ENCODE results near the gene SFRP5.

GRCh38 chr10:97733256-97733655 lies 38.5 kb downstream of the SFRP5 start:
- TF ChIP-seq POLR2A (IDR thresholded peaks at IDR 0.05; ENCODE audit: low read depth, low read length) (no peak), USF2 (IDR thresholded peaks at IDR 0.05; ENCODE audit: low read depth, low read length) (no peak), MAZ (IDR thresholded peaks at IDR 0.05; ENCODE audit: borderline replicate concordance, low read depth, low read length) (no peak), MXI1 (IDR thresholded peaks at IDR 0.05; ENCODE audit: borderline replicate concordance, low read depth, low read length) (no peak), CHD1 (IDR thresholded peaks at IDR 0.05; ENCODE audit: low read depth, low read length) (no peak)
- TF ChIP-seq, protein P1, sequence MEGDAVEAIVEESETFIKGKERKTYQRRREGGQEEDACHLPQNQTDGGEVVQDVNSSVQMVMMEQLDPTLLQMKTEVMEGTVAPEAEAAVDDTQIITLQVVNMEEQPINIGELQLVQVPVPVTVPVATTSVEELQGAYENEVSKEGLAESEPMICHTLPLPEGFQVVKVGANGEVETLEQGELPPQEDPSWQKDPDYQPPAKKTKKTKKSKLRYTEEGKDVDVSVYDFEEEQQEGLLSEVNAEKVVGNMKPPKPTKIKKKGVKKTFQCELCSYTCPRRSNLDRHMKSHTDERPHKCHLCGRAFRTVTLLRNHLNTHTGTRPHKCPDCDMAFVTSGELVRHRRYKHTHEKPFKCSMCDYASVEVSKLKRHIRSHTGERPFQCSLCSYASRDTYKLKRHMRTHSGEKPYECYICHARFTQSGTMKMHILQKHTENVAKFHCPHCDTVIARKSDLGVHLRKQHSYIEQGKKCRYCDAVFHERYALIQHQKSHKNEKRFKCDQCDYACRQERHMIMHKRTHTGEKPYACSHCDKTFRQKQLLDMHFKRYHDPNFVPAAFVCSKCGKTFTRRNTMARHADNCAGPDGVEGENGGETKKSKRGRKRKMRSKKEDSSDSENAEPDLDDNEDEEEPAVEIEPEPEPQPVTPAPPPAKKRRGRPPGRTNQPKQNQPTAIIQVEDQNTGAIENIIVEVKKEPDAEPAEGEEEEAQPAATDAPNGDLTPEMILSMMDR (conservative IDR thresholded peaks at IDR 0.05; ENCODE audit: low read depth, low read length): no peak

All from IMR-90 (cell line).